ENCODE measurements around the gene MFAP3L.
A peak's percentile ranks its signal among the peaks of the same experiment; 100 is the strongest.

The MFAP3L gene

GRCh38 chr4:170001011-170001744 is 25.0 kb downstream of the MFAP3L start:
- no peak overlapping the region for H3K27ac ChIP-seq (ENCODE audit: low read length)
- no peak overlapping the region for H3K4me3 ChIP-seq (ENCODE audit: low read length)
- TF ChIP-seq CTCF (IDR thresholded peaks at IDR 0.05; ENCODE audit: low read depth, low read length) (no peak), EZH2phosphoT487 (IDR thresholded peaks at IDR 0.05; ENCODE audit: low read depth) (no peak)
- no peaks in the 10 kb centered on the region for H3K4me1 ChIP-seq (ENCODE audit: low read length)
- no peak overlapping the region for H3K4me2 ChIP-seq (ENCODE audit: low read length)
- no peaks in the 10 kb centered on the region for H3K9me3 ChIP-seq (ENCODE audit: insufficient read depth, low read length)
- H3K27me3 ChIP-seq (ENCODE audit: low read depth, low read length), result 0 out of 2 replicates have a peak, but pooled peaks cover 13% of the 10 kb centered on the region
- H3K36me3 ChIP-seq (replicated peaks; ENCODE audit: low read depth, low read length), result no peaks in the 10 kb centered on the region
- H3K79me2 ChIP-seq (ENCODE audit: low read length), result no peaks in the 10 kb centered on the region
- no peak overlapping the region for H2AFZ ChIP-seq (ENCODE audit: low read depth, low read length)
- H4K20me1 ChIP-seq (ENCODE audit: insufficient read depth, low read length), result no peaks in the 10 kb centered on the region
- H3K9ac ChIP-seq (ENCODE audit: low read length), result no peak overlapping the region

GRCh38 chr4:169999923-170000322 is 26.3 kb downstream of the MFAP3L start:
- Histone ChIP-seq H2AFZ (ENCODE audit: low read depth, low read length) (no peak overlapping the region), H3K27me3 (ENCODE audit: low read depth, low read length) (peaks cover 21% of the 10 kb centered on the region; the same call in 1 of the 2 replicates), H3K36me3 (replicated peaks; ENCODE audit: low read depth, low read length) (no peaks in the 10 kb centered on the region), H4K20me1 (ENCODE audit: insufficient read depth, low read length) (no peaks in the 10 kb centered on the region), H3K9ac (ENCODE audit: low read length) (no peak overlapping the region), H3K79me2 (ENCODE audit: low read length) (no peaks in the 10 kb centered on the region), H3K27ac (ENCODE audit: low read length) (no peak overlapping the region), H3K9me3 (ENCODE audit: insufficient read depth, low read length) (no peaks in the 10 kb centered on the region), H3K4me1 (ENCODE audit: low read length) (no peaks in the 10 kb centered on the region), H3K4me2 (ENCODE audit: low read length) (no peak overlapping the region), H3K4me3 (ENCODE audit: low read length) (no peak overlapping the region)
- TF ChIP-seq CTCF (IDR thresholded peaks at IDR 0.05; ENCODE audit: low read depth, low read length) (no peak), EZH2phosphoT487 (IDR thresholded peaks at IDR 0.05; ENCODE audit: low read depth) (no peak)

- H3K4me1 ChIP-seq (ENCODE audit: low read length), result no peaks in the 10 kb centered on the region
- no peaks in the 10 kb centered on the region for H3K79me2 ChIP-seq (ENCODE audit: low read length)
- no peak overlapping the region for H3K4me3 ChIP-seq (ENCODE audit: low read length)
- peaks cover 27% of the 10 kb centered on the region for H3K27me3 ChIP-seq (ENCODE audit: low read depth, low read length)
- TF ChIP-seq CTCF (IDR thresholded peaks at IDR 0.05; ENCODE audit: low read depth, low read length) (no peak), EZH2phosphoT487 (IDR thresholded peaks at IDR 0.05; ENCODE audit: low read depth) (no peak)
- H2AFZ ChIP-seq (ENCODE audit: low read depth, low read length), result no peak overlapping the region
- H3K4me2 ChIP-seq (ENCODE audit: low read length), result no peak overlapping the region
- H4K20me1 ChIP-seq (ENCODE audit: insufficient read depth, low read length), result no peaks in the 10 kb centered on the region
- H3K9me3 ChIP-seq (ENCODE audit: insufficient read depth, low read length), result no peaks in the 10 kb centered on the region
- no peaks in the 10 kb centered on the region for H3K36me3 ChIP-seq (replicated peaks; ENCODE audit: low read depth, low read length)
- no peak overlapping the region for H3K9ac ChIP-seq (ENCODE audit: low read length)
- no peak overlapping the region for H3K27ac ChIP-seq (ENCODE audit: low read length)
Observed at GRCh38 chr4:169998981-169999380, 27.2 kb downstream of the MFAP3L start.

GRCh38 chr4:169996379-169997240 is 29.6 kb downstream of the MFAP3L start:
- Histone ChIP-seq H3K79me2 (ENCODE audit: low read length) (no peaks in the 10 kb centered on the region), H3K9ac (ENCODE audit: low read length) (no peak overlapping the region), H4K20me1 (ENCODE audit: insufficient read depth, low read length) (no peaks in the 10 kb centered on the region), H2AFZ (ENCODE audit: low read depth, low read length) (no peak overlapping the region), H3K27ac (ENCODE audit: low read length) (no peak overlapping the region), H3K27me3 (ENCODE audit: low read depth, low read length) (peaks cover 42% of the 10 kb centered on the region), H3K4me2 (ENCODE audit: low read length) (0 out of 2 replicates have a peak overlapping the region, but pooled peaks have one; percentile 0), H3K9me3 (ENCODE audit: insufficient read depth, low read length) (no peaks in the 10 kb centered on the region), H3K36me3 (replicated peaks; ENCODE audit: low read depth, low read length) (no peaks in the 10 kb centered on the region), H3K4me3 (ENCODE audit: low read length) (no peak overlapping the region), H3K4me1 (ENCODE audit: low read length) (no peaks in the 10 kb centered on the region)
- TF ChIP-seq EZH2phosphoT487 (IDR thresholded peaks at IDR 0.05; ENCODE audit: low read depth) (no peak), CTCF (IDR thresholded peaks at IDR 0.05; ENCODE audit: low read depth, low read length) (no peak)
